ENCODE data around the gene EBI3.
A peak's percentile ranks its signal among the peaks of the same experiment; 100 is the strongest.
"Not testable (repeated sequence)": the region's sequence is repeated elsewhere in the genome, so short reads cannot be mapped to it uniquely, and the experiment has no call there.

The EBI3 gene

DNA sequence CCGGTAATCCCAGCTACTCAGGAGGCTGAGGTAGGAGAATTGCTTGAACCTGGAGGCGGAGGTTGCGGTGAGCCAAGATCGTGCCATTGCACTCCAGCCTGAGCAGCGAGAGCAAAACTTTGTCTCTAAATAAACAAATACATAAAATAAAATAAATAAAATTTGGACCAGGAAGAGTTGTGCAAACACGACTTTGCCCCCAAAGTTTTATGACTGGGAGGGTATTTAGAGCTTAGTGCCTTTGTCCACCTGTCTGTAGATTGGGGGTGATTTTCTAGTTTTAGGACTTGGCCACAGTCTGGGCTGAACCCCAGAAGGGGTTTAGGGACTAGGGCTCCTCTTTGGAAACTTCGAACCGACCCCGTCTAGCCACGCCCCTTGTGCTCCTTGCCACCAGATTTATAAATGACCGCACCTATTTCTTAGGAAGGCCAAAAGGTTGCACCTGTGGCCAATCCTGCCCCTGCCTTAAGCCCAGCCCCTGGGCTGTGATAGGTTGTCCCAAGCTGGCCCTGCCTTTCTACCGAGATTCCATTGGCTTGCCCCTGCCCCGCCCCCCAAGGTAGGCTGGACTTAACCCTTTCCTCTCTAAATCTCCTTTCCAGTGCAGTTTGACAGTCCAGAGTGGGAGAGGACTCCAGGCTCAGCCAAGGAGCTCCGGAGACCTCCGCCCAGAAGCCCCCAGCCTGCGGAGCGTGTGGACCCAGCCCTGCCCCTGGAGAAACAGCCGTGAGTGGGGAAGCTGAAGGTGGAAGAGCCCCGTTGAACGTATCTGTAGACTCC is 55.0 kb downstream of the EBI3 start:
- H2AK5ac ChIP-seq (ENCODE audit: low read length) = no peak overlapping the region
- no peak overlapping the region for H2AFZ ChIP-seq (ENCODE audit: insufficient read depth, low read length, poor library complexity)
- peaks cover 5% of the 10 kb centered on the region for H3K79me1 ChIP-seq (ENCODE audit: low read length)
- H4K8ac ChIP-seq (ENCODE audit: low read depth, low read length) = no peak overlapping the region
- H3K4me3 ChIP-seq (ENCODE audit: low read depth, low read length) = no peak overlapping the region
- DNase-seq = peak in 1 of 2 donors; percentile 27
- peaks cover 3 to 8% of the 10 kb centered on the region in 2 experiments for H3K4me1 ChIP-seq (ENCODE audit: control insufficient read depth in 1 of 2, insufficient read depth in 2 of 2, low read length in 2 of 2)
- H3K79me2 ChIP-seq (ENCODE audit: control insufficient read depth, insufficient read depth, low read length, poor library complexity) = peaks cover under 1% of the 10 kb centered on the region
- H3K4ac ChIP-seq (ENCODE audit: low read depth, low read length) = no peak overlapping the region
- no peak overlapping the region for H2BK12ac ChIP-seq (ENCODE audit: low read length)
- no peak overlapping the region for H3K9ac ChIP-seq (ENCODE audit: low read length)
- H4K12ac ChIP-seq (ENCODE audit: low read depth, low read length) = no peak overlapping the region
- no peak overlapping the region for H2BK5ac ChIP-seq (ENCODE audit: low read depth, low read length, poor library complexity)
- no CpG with 5 or more reads among the region's 20 CpGs for WGBS (ENCODE audit: extremely low coverage, insufficient coverage, insufficient read length)
- no peak overlapping the region for H3K18ac ChIP-seq (ENCODE audit: low read length)
- no peak overlapping the region for H2BK120ac ChIP-seq (ENCODE audit: insufficient read depth, low read length, poor library complexity)
- no peak overlapping the region for H3K27ac ChIP-seq (ENCODE audit: low read depth, low read length)
- H3K14ac ChIP-seq (ENCODE audit: low read length) = no peak overlapping the region
- H3K9me3 ChIP-seq (ENCODE audit: insufficient read depth, low read depth, low read length) = no peaks in the 10 kb centered on the region
- no peak overlapping the region for H3K4me2 ChIP-seq (ENCODE audit: low read length)
- H4K91ac ChIP-seq (ENCODE audit: low read depth, low read length) = no peak overlapping the region
- H3K27me3 ChIP-seq (ENCODE audit: insufficient read depth, low read length) = peaks cover 6% of the 10 kb centered on the region
- no peak overlapping the region for H3K23ac ChIP-seq (ENCODE audit: low read length)
- H3K36me3 ChIP-seq (ENCODE audit: control insufficient read depth in 1 of 2, insufficient read depth in 2 of 2, low read length in 2 of 2) = no peaks in the 10 kb centered on the region

DNA sequence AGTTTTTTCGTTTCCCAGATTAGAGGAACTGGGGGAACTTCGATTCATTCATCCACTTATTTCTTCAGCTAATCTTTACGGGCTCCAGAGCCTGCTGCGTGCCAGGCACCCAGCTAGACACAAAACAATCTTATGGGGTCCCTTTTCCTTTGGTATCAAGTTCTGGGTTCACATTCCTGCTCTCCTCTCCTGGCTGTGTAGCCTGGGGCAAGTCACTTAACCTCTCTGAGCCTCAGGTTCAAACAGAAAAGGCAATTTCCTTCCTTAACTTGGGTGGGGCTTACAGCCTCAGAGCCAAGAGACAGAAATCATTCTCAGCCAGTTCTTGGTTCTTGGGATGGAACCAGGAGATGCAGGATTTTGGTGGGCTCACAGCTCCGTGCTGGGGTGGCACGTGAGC is 55.7 kb downstream of the EBI3 start:
- no peak for DNase-seq
- H3K4me3 ChIP-seq (ENCODE audit: low read depth, low read length) = no peak overlapping the region
- H3K18ac ChIP-seq (ENCODE audit: low read length) = no peak overlapping the region
- no peaks in the 10 kb centered on the region for H3K79me2 ChIP-seq (ENCODE audit: control insufficient read depth, insufficient read depth, low read length, poor library complexity)
- H3K14ac ChIP-seq (ENCODE audit: low read length) = no peak overlapping the region
- H3K9ac ChIP-seq (ENCODE audit: low read length) = no peak overlapping the region
- no peak overlapping the region for H2BK5ac ChIP-seq (ENCODE audit: low read depth, low read length, poor library complexity)
- no peak overlapping the region for H4K8ac ChIP-seq (ENCODE audit: low read depth, low read length)
- H3K4me1 ChIP-seq (ENCODE audit: control insufficient read depth in 1 of 2, insufficient read depth in 2 of 2, low read length in 2 of 2) = peaks cover 0 to 3% of the 10 kb centered on the region in 2 experiments
- no peak overlapping the region for H2AFZ ChIP-seq (ENCODE audit: insufficient read depth, low read length, poor library complexity)
- peaks cover 2% of the 10 kb centered on the region for H3K79me1 ChIP-seq (ENCODE audit: low read length)
- H3K27ac ChIP-seq (ENCODE audit: low read depth, low read length) = no peak overlapping the region
- H2BK120ac ChIP-seq (ENCODE audit: insufficient read depth, low read length, poor library complexity) = no peak overlapping the region
- H4K12ac ChIP-seq (ENCODE audit: low read depth, low read length) = no peak overlapping the region
- no peak overlapping the region for H2BK12ac ChIP-seq (ENCODE audit: low read length)
- no peaks in the 10 kb centered on the region for H3K9me3 ChIP-seq (ENCODE audit: insufficient read depth, low read depth, low read length)
- H3K4me2 ChIP-seq (ENCODE audit: low read length) = no peak overlapping the region
- no peaks in the 10 kb centered on the region for H3K36me3 ChIP-seq (ENCODE audit: control insufficient read depth in 1 of 2, insufficient read depth in 2 of 2, low read length in 2 of 2)
- no peak overlapping the region for H2AK5ac ChIP-seq (ENCODE audit: low read length)
- H3K4ac ChIP-seq (ENCODE audit: low read depth, low read length) = no peak overlapping the region
- no CpG with 5 or more reads among the region's 6 CpGs for WGBS (ENCODE audit: extremely low coverage, insufficient coverage, insufficient read length)
- H3K27me3 ChIP-seq (ENCODE audit: insufficient read depth, low read length) = peaks cover under 1% of the 10 kb centered on the region
- no peak overlapping the region for H4K91ac ChIP-seq (ENCODE audit: low read depth, low read length)
- H3K23ac ChIP-seq (ENCODE audit: low read length) = no peak overlapping the region

- H3K4me1 ChIP-seq (ENCODE audit: control insufficient read depth in 1 of 2, insufficient read depth in 2 of 2, low read length in 2 of 2); H3K14ac ChIP-seq (ENCODE audit: low read length); DNase-seq; H2AK5ac ChIP-seq (ENCODE audit: low read length); H2BK120ac ChIP-seq (ENCODE audit: insufficient read depth, low read length, poor library complexity); H4K91ac ChIP-seq (ENCODE audit: low read depth, low read length); H2BK5ac ChIP-seq (ENCODE audit: low read depth, low read length, poor library complexity); H3K9me3 ChIP-seq (ENCODE audit: insufficient read depth, low read depth, low read length); H4K12ac ChIP-seq (ENCODE audit: low read depth, low read length); H3K9ac ChIP-seq (ENCODE audit: low read length); H3K27ac ChIP-seq (ENCODE audit: low read depth, low read length); H3K18ac ChIP-seq (ENCODE audit: low read length); H3K79me1 ChIP-seq (ENCODE audit: low read length); H4K8ac ChIP-seq (ENCODE audit: low read depth, low read length); H3K27me3 ChIP-seq (ENCODE audit: insufficient read depth, low read length); H3K79me2 ChIP-seq (ENCODE audit: control insufficient read depth, insufficient read depth, low read length, poor library complexity); H2BK12ac ChIP-seq (ENCODE audit: low read length); H3K4ac ChIP-seq (ENCODE audit: low read depth, low read length); H3K4me3 ChIP-seq (ENCODE audit: low read depth, low read length); H3K4me2 ChIP-seq (ENCODE audit: low read length); H2AFZ ChIP-seq (ENCODE audit: insufficient read depth, low read length, poor library complexity); H3K36me3 ChIP-seq (ENCODE audit: control insufficient read depth in 1 of 2, insufficient read depth in 2 of 2, low read length in 2 of 2); H3K23ac ChIP-seq (ENCODE audit: low read length): not testable (repeated sequence)
- no CpG with 5 or more reads among the region's 4 CpGs for WGBS (ENCODE audit: extremely low coverage, insufficient coverage, insufficient read length)
Observed at GRCh38 chr19:4286141-4286540, 56.8 kb downstream of the EBI3 start.

Measured in trophoblast cell (in vitro differentiated cells and primary cell).